Caco-2 (cell line): ENCODE results near the gene RASGRF1. TPM values are rescaled to one million over a fixed set of nuclear protein-coding genes. Genes with fewer than 3 reads are reported as not detected.

Experiments used
- BruUV-seq: library from RNA; stranded (reverse); fragments of 400-500 nt; replicated peaks from 2 replicates; lab custom pipeline; 2021; lab: Mats Ljungman, UMichigan
- CTCF ChIA-PET: fragments of 300-600 bp; sonication (Branson Sonifier 250); formaldehyde crosslinking; loops from one replicate; lab custom pipeline; 2022; ENCODE audit warnings: antibody characterized with exemption; lab: Charles Lee
- POLR2A ChIA-PET: fragments of 300-600 bp; sonication (Branson Sonifier 250); formaldehyde crosslinking; loops from one replicate; lab custom pipeline; 2022; ENCODE audit warnings: antibody characterized with exemption; lab: Charles Lee
- DNase-seq, 2 experiments: peaks; one replicate each; pipeline versions ENCODE4 v3.0.0 to v3.0.0-alpha.2; 2020 to 2022
- H3K27me3 ChIP-seq: replicated peaks from 2 replicates; pipeline ENCODE4 v1.6.0; 2011; ENCODE audit warnings: low read length; ENCODE audit not compliant: control insufficient read depth, insufficient read depth
- H3K36me3 ChIP-seq: 2 replicates; pipeline ENCODE4 v1.5.1; 2011; ENCODE audit warnings: low read length; ENCODE audit not compliant: control insufficient read depth, insufficient read depth
- H3K4me1 ChIP-seq: fragments of 250-450 bp; sonication (Bioruptor Pico); 2 replicates; pipeline ENCODE4 v1.5.1; 2020; ENCODE audit warnings: mild to moderate bottlenecking
- H3K4me3 ChIP-seq: 2 replicates; pipeline ENCODE4 v1.5.1; 2011; ENCODE audit warnings: low read depth, mild to moderate bottlenecking, control low read depth, low read length
- H3K9me3 ChIP-seq: fragments of 250-450 bp; sonication (Bioruptor Pico); 2 replicates; pipeline ENCODE4 v1.5.1; 2020; ENCODE audit warnings: mild to moderate bottlenecking, moderate library complexity
- H3K27ac Mint-ChIP-seq: one replicate; pipeline ENCODE4 v1.8.0; 2022; ENCODE audit warnings: mixed read lengths; ENCODE audit not compliant: unreplicated experiment
- H3K27me3 Mint-ChIP-seq: one replicate; pipeline ENCODE4 v1.8.0; 2022; ENCODE audit warnings: mixed read lengths; ENCODE audit not compliant: insufficient read depth, unreplicated experiment
- H3K36me3 Mint-ChIP-seq: one replicate; pipeline ENCODE4 v1.8.0; 2022; ENCODE audit warnings: mild to moderate bottlenecking, mixed read lengths; ENCODE audit not compliant: insufficient read depth, unreplicated experiment
- H3K4me1 Mint-ChIP-seq: one replicate; pipeline ENCODE4 v1.8.0; 2022; ENCODE audit warnings: low read depth, mixed read lengths; ENCODE audit not compliant: unreplicated experiment
- H3K4me3 Mint-ChIP-seq: one replicate; pipeline ENCODE4 v1.8.0; 2022; ENCODE audit warnings: mild to moderate bottlenecking, moderate library complexity, mixed read lengths; ENCODE audit not compliant: unreplicated experiment
- H3K9me3 Mint-ChIP-seq: one replicate; pipeline ENCODE4 v1.8.0; 2022; ENCODE audit warnings: mixed read lengths; ENCODE audit not compliant: unreplicated experiment
- CTCF ChIP-seq, 2 experiments: fragments of 200-600 bp in 1 of 2; IDR thresholded peaks; 1 replicate in 1 of 2; 2 replicates in 1 of 2; pipeline versions ENCODE4 v1.5.1 to v1.8.0; 2011 to 2022; ENCODE audit warnings: antibody characterized with exemption in 1 of 2, control low read depth in 1 of 2, inconsistent platforms in 1 of 2, low read depth in 1 of 2, low read length in 1 of 2, mild to moderate bottlenecking in 1 of 2, moderate library complexity in 1 of 2; ENCODE audit not compliant: insufficient read depth in 1 of 2, severe bottlenecking in 1 of 2, unreplicated experiment in 1 of 2
- intact Hi-C: fragments of 100-400 bp; cut with micrococcal nuclease; formaldehyde crosslinking; loops from one replicate; pipeline ENCODE4 v1.10.0; 2022; ENCODE audit not compliant: unreplicated experiment
- total RNA-seq: library from RNA; stranded (reverse); gene quantifications from 2 replicates; pipeline ENCODE4 v1.2.3, GENCODE V29; 2022

RASGRF1 gene
- total RNA-seq, 1 experiment from 2014 or later = 0.57 TPM

DNA sequence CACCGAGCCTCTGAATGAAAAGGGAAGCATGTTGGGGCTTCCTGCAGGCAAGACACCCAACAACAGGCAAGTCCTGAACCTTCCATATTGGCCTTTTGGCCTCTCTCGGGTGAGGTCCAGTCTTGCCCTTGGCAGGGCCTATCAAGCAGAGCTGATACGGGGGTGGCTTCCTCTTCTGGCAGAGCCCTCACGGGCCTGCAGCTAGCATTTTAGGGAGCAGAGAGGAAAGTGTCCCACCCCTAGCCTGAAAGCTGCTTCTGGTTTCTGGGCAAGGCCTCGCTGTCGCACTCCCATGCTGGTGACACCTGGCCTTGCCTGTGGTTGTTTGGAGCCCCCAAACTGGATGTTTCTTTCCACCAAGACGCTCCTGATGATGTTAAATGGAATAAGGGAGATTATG, 113.9 kb downstream of the RASGRF1 start:
- H3K4me1 Mint-ChIP-seq = peaks cover 13% of the 10 kb centered on the region
- Histone ChIP-seq H3K4me1 (peaks cover 6% of the 10 kb centered on the region; the same call in 1 of the 2 replicates), H3K9me3 (no peaks in the 10 kb centered on the region), H3K36me3 (no peaks in the 10 kb centered on the region), H3K27me3 (no peaks in the 10 kb centered on the region), H3K4me3 (no peak overlapping the region)
- H3K9me3 Mint-ChIP-seq = no peaks in the 10 kb centered on the region
- H3K27ac Mint-ChIP-seq = no peak overlapping the region
- H3K4me3 Mint-ChIP-seq = no peak overlapping the region
- ChIA-PET POLR2A (no interaction called here), CTCF (no interaction called here)
- H3K36me3 Mint-ChIP-seq = no peaks in the 10 kb centered on the region
- intact Hi-C loops = no loop called here
- no peak for TF ChIP-seq CTCF (IDR thresholded peaks at IDR 0.05; ENCODE audit: insufficient read depth in 1 of 2, low read depth in 1 of 2, low read length in 1 of 2, severe bottlenecking in 1 of 2, unreplicated experiment in 1 of 2)
- DNase-seq = no peak
- BruUV-seq = no TSS peak
- H3K27me3 Mint-ChIP-seq = no peaks in the 10 kb centered on the region

GRCh38 chr15:78974272-78974918, 116.2 kb downstream of the RASGRF1 start:
- intact Hi-C loops = no loop called here
- H3K27me3 ChIP-seq = no peaks in the 10 kb centered on the region
- no peaks in the 10 kb centered on the region for H3K27me3 Mint-ChIP-seq
- ChIA-PET POLR2A (no interaction called here), CTCF (no interaction called here)
- no peaks in the 10 kb centered on the region for H3K36me3 ChIP-seq
- no peaks in the 10 kb centered on the region for H3K36me3 Mint-ChIP-seq
- H3K4me3 ChIP-seq = no peak overlapping the region
- BruUV-seq = no TSS peak
- H3K4me3 Mint-ChIP-seq = no peak overlapping the region
- TF ChIP-seq CTCF (IDR thresholded peaks at IDR 0.05; ENCODE audit: insufficient read depth in 1 of 2, low read depth in 1 of 2, low read length in 1 of 2, severe bottlenecking in 1 of 2, unreplicated experiment in 1 of 2) = no peak
- H3K9me3 ChIP-seq = no peaks in the 10 kb centered on the region
- peaks cover 23% of the 10 kb centered on the region for H3K4me1 ChIP-seq
- H3K27ac Mint-ChIP-seq = no peak overlapping the region
- no peak for DNase-seq
- H3K9me3 Mint-ChIP-seq = no peaks in the 10 kb centered on the region
- H3K4me1 Mint-ChIP-seq = peaks cover 29% of the 10 kb centered on the region

DNA sequence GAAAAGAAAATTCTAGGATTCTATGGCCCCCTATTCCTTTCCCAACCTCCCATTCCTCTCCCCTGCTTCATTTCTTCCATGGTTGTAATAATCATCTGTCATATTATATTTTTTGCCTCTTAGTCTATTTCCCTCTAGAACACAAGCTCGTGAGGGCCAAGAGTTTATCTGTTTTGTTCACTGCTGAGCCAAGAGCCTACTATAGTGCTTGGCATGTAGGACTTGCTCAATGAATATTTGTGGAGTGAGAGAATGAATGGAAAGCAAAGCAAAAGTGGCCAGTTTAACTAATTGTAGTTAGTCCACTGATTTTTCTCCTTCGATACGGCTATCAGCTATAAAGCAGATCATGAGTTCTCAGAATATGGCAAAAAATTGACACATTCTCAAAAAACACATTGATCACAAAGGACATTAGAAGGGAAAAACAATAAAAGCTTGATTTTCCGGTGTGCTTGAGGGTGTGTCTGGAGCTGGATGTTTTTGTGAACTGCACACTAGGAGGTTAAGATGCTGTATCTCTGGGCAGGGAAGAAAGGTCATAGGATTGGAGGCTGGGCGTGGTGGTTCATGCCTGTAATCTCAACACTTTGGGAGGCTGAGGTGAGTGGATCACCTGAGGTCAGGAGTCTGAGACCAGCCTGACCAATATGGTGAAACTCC, 120.8 kb downstream of the RASGRF1 start:
- no peak overlapping the region for H3K4me3 ChIP-seq
- peak overlapping the region; percentile 11 for H3K27ac Mint-ChIP-seq
- H3K27me3 Mint-ChIP-seq = no peaks in the 10 kb centered on the region
- peaks cover 37% of the 10 kb centered on the region for H3K4me1 ChIP-seq
- H3K4me3 Mint-ChIP-seq = no peak overlapping the region
- BruUV-seq = no TSS peak
- H3K36me3 Mint-ChIP-seq = peaks cover 8% of the 10 kb centered on the region
- ChIA-PET POLR2A (interaction anchor here (0.7 kb wide), 1 partner anchor 25 kb away, joined by 5 read pairs; the partner anchor contains the start of gene CTSH), CTCF (interaction anchor here (1.0 kb wide), 1 partner anchor 10 kb away, joined by 8 read pairs; no protein-coding TSS in a partner anchor)
- H3K4me1 Mint-ChIP-seq = peaks cover 28% of the 10 kb centered on the region
- DNase-seq = no peak
- intact Hi-C loops = no loop called here
- H3K36me3 ChIP-seq = no peaks in the 10 kb centered on the region
- no peaks in the 10 kb centered on the region for H3K27me3 ChIP-seq
- TF ChIP-seq CTCF (IDR thresholded peaks at IDR 0.05; ENCODE audit: insufficient read depth in 1 of 2, low read depth in 1 of 2, low read length in 1 of 2, severe bottlenecking in 1 of 2, unreplicated experiment in 1 of 2) = no peak
- no peaks in the 10 kb centered on the region for H3K9me3 Mint-ChIP-seq
- H3K9me3 ChIP-seq = no peaks in the 10 kb centered on the region
